ENCODE results near the gene HNRNPAB. TPM values are rescaled to one million over a fixed set of nuclear protein-coding genes. Genes with fewer than 3 reads are reported as not detected.
"Not testable (repeated sequence)": the region's sequence is repeated elsewhere in the genome, so short reads cannot be mapped to it uniquely, and the experiment has no call there.

Gene HNRNPAB
- total RNA-seq, 8 experiments from 2014 or later: 64.2 to 234 (median 93.2) TPM

DNA sequence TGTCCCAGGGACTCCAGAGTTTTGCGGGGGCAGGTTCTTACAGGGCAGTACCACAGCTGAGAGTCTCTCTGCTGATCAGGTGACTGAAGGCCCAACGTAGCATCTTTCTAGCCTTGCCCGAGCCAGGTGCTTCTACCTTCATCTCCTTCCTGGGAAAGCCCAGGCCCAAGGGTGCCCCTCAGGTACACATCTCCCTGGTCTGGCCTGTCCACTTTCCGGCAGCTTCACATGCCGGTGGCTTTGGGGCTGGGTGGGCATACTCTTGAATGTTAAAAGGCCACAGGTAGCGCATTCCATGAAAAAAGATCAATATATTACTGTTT, 33.9 kb downstream of the HNRNPAB start:
- H3K4me1 ChIP-seq (replicated peaks in 1 of 2): peaks cover 2 to 3% of the 10 kb centered on the region in 2 donors
- no peak for ATAC-seq (replicated peaks in 6 of 8)
- H3K4me3 ChIP-seq: no peak overlapping the region
- no peak overlapping the region for H3K27ac ChIP-seq
- in situ Hi-C loops (cut with MboI; ENCODE audit: low pct_unique_long_range_greater_than_20kb in 2 of 9, low sequenced_read_pairs in 9 of 9, unreplicated experiment in 9 of 9): no loop called here
- 93 to 100% (median 97%) methylated on average over 3 to 5 of the region's 6 CpGs; no CpG with 5 or more reads in 5 of the 10 experiments for WGBS, 10 experiments

GRCh38 chr5:178238711-178239592, 34.6 kb downstream of the HNRNPAB start:
- Histone ChIP-seq H3K27ac (no peak overlapping the region), H3K4me3 (no peak overlapping the region), H3K4me1 (replicated peaks in 1 of 2) (no peaks in the 10 kb centered on the region)
- in situ Hi-C loops (cut with MboI; ENCODE audit: low pct_unique_long_range_greater_than_20kb in 2 of 9, low sequenced_read_pairs in 9 of 9, unreplicated experiment in 9 of 9): no loop called here
- ATAC-seq (replicated peaks in 6 of 8): peak in 4 of 8 experiments; percentile 9 to 61 (median 43)
- 50 to 100% (median 84%) methylated on average over 1 to 5 of the region's 17 CpGs; no CpG with 5 or more reads in 7 of the 10 experiments for WGBS, 10 experiments

DNA sequence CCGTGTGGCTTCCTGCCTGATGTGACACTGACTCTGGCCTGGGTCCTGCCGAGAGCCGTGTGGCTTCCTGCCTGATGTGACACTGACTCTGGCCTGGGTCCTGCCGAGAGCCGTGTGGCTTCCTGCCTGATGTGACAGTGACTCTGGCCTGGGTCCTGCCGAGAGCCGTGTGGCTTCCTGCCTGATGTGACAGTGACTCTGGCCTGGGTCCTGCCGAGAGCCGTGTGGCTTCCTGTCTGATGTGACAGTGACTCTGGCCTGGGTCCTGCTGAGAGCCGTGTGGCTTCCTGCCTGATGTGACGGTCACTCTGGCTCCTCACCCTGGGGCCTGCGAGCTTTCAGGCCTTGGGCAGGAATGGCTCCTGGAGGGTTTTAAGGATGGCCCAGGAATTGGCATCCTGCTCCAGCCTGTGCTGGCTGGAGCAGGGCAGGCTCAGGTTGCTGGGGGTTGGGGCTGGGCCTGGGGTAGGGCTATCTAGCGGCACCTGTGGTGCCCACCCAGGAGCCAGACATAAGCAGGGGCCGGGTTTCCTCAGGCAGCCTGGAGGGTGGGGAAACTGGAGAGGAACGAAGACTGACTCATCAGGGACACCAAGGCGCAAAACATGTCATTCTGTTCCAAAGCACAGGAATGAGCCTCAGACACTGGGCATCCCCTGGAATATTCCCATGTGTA, 35.4 kb downstream of the HNRNPAB start:
- peak in 2 of 8 experiments; percentile 7 to 9 for ATAC-seq (replicated peaks in 6 of 8)
- H3K4me3 ChIP-seq; H3K4me1 ChIP-seq (replicated peaks in 1 of 2); in situ Hi-C loops (cut with MboI; ENCODE audit: low pct_unique_long_range_greater_than_20kb in 2 of 9, low sequenced_read_pairs in 9 of 9, unreplicated experiment in 9 of 9); H3K27ac ChIP-seq: not testable (repeated sequence)
- WGBS, 10 experiments: 92% methylated on average over 2 of the region's 16 CpGs; no CpG with 5 or more reads in 9 of the 10 experiments

DNA sequence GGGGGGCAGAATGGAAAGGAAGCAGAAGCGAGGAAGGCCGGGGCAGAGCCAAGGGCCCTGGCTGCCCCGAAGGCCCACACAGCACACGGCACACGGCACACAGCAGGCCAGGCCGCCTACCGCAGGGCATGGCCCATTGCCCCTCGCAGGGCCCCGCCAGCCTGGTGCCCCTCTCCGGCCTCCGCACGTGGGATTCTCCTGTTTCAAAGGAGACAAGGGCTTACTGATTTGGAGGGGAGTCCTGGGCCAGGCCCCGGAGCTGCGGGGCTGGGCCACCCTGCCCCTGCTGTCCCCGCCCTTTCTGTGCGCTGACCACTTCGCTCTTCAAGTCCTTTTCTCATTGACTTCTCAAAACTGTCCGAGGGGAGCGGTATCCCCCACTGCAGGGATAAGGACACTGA, 36.0 kb downstream of the HNRNPAB start:
- no peak overlapping the region for H3K27ac ChIP-seq
- peak in 1 of 8 experiments; percentile 9 for ATAC-seq (replicated peaks in 6 of 8)
- no peak overlapping the region for H3K4me3 ChIP-seq
- in situ Hi-C loops (cut with MboI; ENCODE audit: low pct_unique_long_range_greater_than_20kb in 2 of 9, low sequenced_read_pairs in 9 of 9, unreplicated experiment in 9 of 9): no loop called here
- WGBS, 10 experiments: 70 to 100% (median 80%) methylated on average over 1 to 5 of the region's 19 CpGs; no CpG with 5 or more reads in 7 of the 10 experiments
- no peaks in the 10 kb centered on the region for H3K4me1 ChIP-seq (replicated peaks in 1 of 2)

DNA sequence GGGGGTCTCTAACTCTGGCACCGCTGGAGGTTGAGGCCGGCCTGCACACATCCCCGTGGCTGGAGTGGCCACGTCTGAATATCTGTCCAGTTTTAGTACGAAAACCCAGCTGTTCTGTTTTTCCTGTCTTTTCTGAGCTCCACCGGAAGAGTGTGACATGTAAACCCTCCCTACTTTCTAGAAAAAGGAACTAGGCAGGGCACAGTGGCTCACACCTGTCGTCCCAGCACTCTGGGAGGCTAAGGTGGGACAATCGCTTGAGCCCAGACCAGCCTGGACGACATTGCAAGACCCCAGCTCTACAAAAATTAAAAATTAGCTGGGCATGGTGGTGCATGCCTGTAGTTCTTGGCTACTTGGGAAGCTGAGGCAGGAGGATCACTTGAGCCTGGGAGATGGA, 36.4 kb downstream of the HNRNPAB start:
- Histone ChIP-seq H3K27ac (no peak overlapping the region), H3K4me1 (replicated peaks in 1 of 2) (no peaks in the 10 kb centered on the region), H3K4me3 (no peak overlapping the region)
- in situ Hi-C loops (cut with MboI; ENCODE audit: low pct_unique_long_range_greater_than_20kb in 2 of 9, low sequenced_read_pairs in 9 of 9, unreplicated experiment in 9 of 9): no loop called here
- no peak for ATAC-seq (replicated peaks in 6 of 8)
- WGBS, 10 experiments: 69 to 100% (median 97%) methylated on average over 1 to 9 of the region's 9 CpGs; no CpG with 5 or more reads in 2 of the 10 experiments

- in situ Hi-C loops (cut with MboI; ENCODE audit: low pct_unique_long_range_greater_than_20kb in 2 of 9, low sequenced_read_pairs in 9 of 9, unreplicated experiment in 9 of 9): no loop called here
- Histone ChIP-seq H3K27ac (no peak overlapping the region), H3K4me1 (replicated peaks in 1 of 2) (no peaks in the 10 kb centered on the region), H3K4me3 (no peak overlapping the region)
- ATAC-seq (replicated peaks in 6 of 8): no peak
- WGBS, 10 experiments: no CpG with 5 or more reads among the region's 8 CpGs
These were observed 36.9 kb downstream of the HNRNPAB start for GRCh38 chr5:178241231-178241663.

GRCh38 chr5:178241688-178242231, 37.4 kb downstream of the HNRNPAB start:
- in situ Hi-C loops (cut with MboI; ENCODE audit: low pct_unique_long_range_greater_than_20kb in 2 of 9, low sequenced_read_pairs in 9 of 9, unreplicated experiment in 9 of 9): no loop called here
- Histone ChIP-seq H3K27ac (no peak overlapping the region), H3K4me3 (no peak overlapping the region), H3K4me1 (replicated peaks in 1 of 2) (no peaks in the 10 kb centered on the region)
- WGBS, 10 experiments: 64 to 94% (median 93%) methylated on average over 2 to 3 of the region's 15 CpGs; no CpG with 5 or more reads in 7 of the 10 experiments
- ATAC-seq (replicated peaks in 6 of 8): no peak

- no peak for ATAC-seq (replicated peaks in 6 of 8)
- H3K4me3 ChIP-seq: no peak overlapping the region
- no peaks in the 10 kb centered on the region for H3K4me1 ChIP-seq (replicated peaks in 1 of 2)
- in situ Hi-C loops (cut with MboI; ENCODE audit: low pct_unique_long_range_greater_than_20kb in 2 of 9, low sequenced_read_pairs in 9 of 9, unreplicated experiment in 9 of 9): no loop called here
- no peak overlapping the region for H3K27ac ChIP-seq
- 40 to 100% (median 83%) methylated on average over 1 to 6 of the region's 10 CpGs; no CpG with 5 or more reads in 5 of the 10 experiments for WGBS, 10 experiments
These were observed 38.1 kb downstream of the HNRNPAB start for GRCh38 chr5:178242416-178242815.

GRCh38 chr5:178244576-178244975, 40.2 kb downstream of the HNRNPAB start:
- WGBS, 10 experiments: 33 to 83% (median 55%) methylated on average over 1 to 2 of the region's 2 CpGs; no CpG with 5 or more reads in 4 of the 10 experiments
- no peak for ATAC-seq (replicated peaks in 6 of 8)
- in situ Hi-C loops (cut with MboI; ENCODE audit: low pct_unique_long_range_greater_than_20kb in 2 of 9, low sequenced_read_pairs in 9 of 9, unreplicated experiment in 9 of 9): no loop called here
- Histone ChIP-seq H3K27ac (no peak overlapping the region), H3K4me3 (no peak overlapping the region), H3K4me1 (replicated peaks in 1 of 2) (no peaks in the 10 kb centered on the region)

DNA sequence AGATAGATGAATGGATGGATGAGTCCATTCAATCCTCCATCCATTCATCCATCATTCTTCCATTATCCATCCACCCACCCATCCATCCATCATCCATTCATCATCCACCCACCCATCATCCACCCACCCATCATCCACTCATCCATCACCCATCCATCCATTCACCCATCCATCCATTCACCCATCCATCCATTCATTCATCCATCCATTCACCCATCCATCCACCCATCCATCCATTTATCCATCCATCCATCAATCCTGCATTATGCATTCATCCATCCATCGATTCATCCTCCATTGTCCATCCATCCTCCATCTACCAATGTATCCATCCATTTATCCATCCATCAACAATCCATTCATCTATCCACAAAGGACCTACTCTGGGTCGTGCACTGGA, 41.1 kb downstream of the HNRNPAB start:
- H3K4me3 ChIP-seq: no peak overlapping the region
- H3K4me1 ChIP-seq (replicated peaks in 1 of 2): no peaks in the 10 kb centered on the region
- H3K27ac ChIP-seq: no peak overlapping the region
- WGBS, 10 experiments: 29 to 83% (median 65%) methylated on average over 1 to 2 of the region's 2 CpGs; no CpG with 5 or more reads in 2 of the 10 experiments
- in situ Hi-C loops (cut with MboI; ENCODE audit: low pct_unique_long_range_greater_than_20kb in 2 of 9, low sequenced_read_pairs in 9 of 9, unreplicated experiment in 9 of 9): no loop called here
- no peak for ATAC-seq (replicated peaks in 6 of 8)

- H3K4me3 ChIP-seq: no peak overlapping the region
- in situ Hi-C loops (cut with MboI; ENCODE audit: low pct_unique_long_range_greater_than_20kb in 2 of 9, low sequenced_read_pairs in 9 of 9, unreplicated experiment in 9 of 9): no loop called here
- peak in 5 of 8 experiments; percentile 11 to 70 (median 21) for ATAC-seq (replicated peaks in 6 of 8)
- no peak overlapping the region for H3K27ac ChIP-seq
- no peaks in the 10 kb centered on the region for H3K4me1 ChIP-seq (replicated peaks in 1 of 2)
- WGBS, 10 experiments: 80% methylated on average over 1 of the region's 15 CpGs; no CpG with 5 or more reads in 9 of the 10 experiments
These were observed 42.4 kb downstream of the HNRNPAB start for GRCh38 chr5:178246624-178247279.

- WGBS, 10 experiments: 60 to 100% (median 84%) methylated on average over 1 to 8 of the region's 24 CpGs; no CpG with 5 or more reads in 4 of the 10 experiments
- Histone ChIP-seq H3K4me1 (replicated peaks in 1 of 2) (no peaks in the 10 kb centered on the region), H3K4me3 (no peak overlapping the region), H3K27ac (no peak overlapping the region)
- in situ Hi-C loops (cut with MboI; ENCODE audit: low pct_unique_long_range_greater_than_20kb in 2 of 9, low sequenced_read_pairs in 9 of 9, unreplicated experiment in 9 of 9): no loop called here
- ATAC-seq (replicated peaks in 6 of 8): peak in 4 of 8 experiments; percentile 18 to 54 (median 40)
These were observed 43.4 kb downstream of the HNRNPAB start for GRCh38 chr5:178247481-178248456.

Measured in motor neuron (in vitro differentiated cells).